HK-2 (cell line): ENCODE data around the gene SYT13.

Experiments used
- DNase-seq: peaks from one replicate; pipeline ENCODE4 v3.0.0-alpha.2; 2018; ENCODE audit not compliant: unreplicated experiment

The SYT13 gene

GRCh38 chr11:45285930-45286632 lies at the start of gene SYT13:
SYT13 (minus strand) TSS chr11:45286341; CDS start chr11:45286207, 134 bp downstream.
- peak; percentile 25 for DNase-seq

GRCh38 chr11:45335434-45335833 lies 49.3 kb upstream of the SYT13 start:
- DNase-seq = no peak

GRCh38 chr11:45334836-45335235 lies 48.7 kb upstream of the SYT13 start:
- no peak for DNase-seq

- no peak for DNase-seq
These were observed 48.3 kb upstream of the SYT13 start for GRCh38 chr11:45334410-45334809.

GRCh38 chr11:45333001-45333971 lies 47.1 kb upstream of the SYT13 start:
- no peak for DNase-seq

GRCh38 chr11:45332276-45332934 lies 46.3 kb upstream of the SYT13 start:
- DNase-seq = peak; percentile 21

- DNase-seq = no peak
These were observed 45.7 kb upstream of the SYT13 start for GRCh38 chr11:45331839-45332238.

GRCh38 chr11:45328726-45329125 lies 42.6 kb upstream of the SYT13 start:
- no peak for DNase-seq

GRCh38 chr11:45324459-45324858 lies 38.3 kb upstream of the SYT13 start:
- no peak for DNase-seq

- DNase-seq = no peak
These were observed 37.6 kb upstream of the SYT13 start for GRCh38 chr11:45323601-45324249.

GRCh38 chr11:45322891-45323600 lies 36.9 kb upstream of the SYT13 start:
- DNase-seq = no peak

- no peak for DNase-seq
These were observed 36.1 kb upstream of the SYT13 start for GRCh38 chr11:45322111-45322705.

GRCh38 chr11:45321669-45322068 lies 35.5 kb upstream of the SYT13 start:
- DNase-seq = no peak

- no peak for DNase-seq
These were observed 35.0 kb upstream of the SYT13 start for GRCh38 chr11:45321031-45321595.

GRCh38 chr11:45320371-45320770 lies 34.2 kb upstream of the SYT13 start:
- DNase-seq = no peak

GRCh38 chr11:45319077-45319476 lies 32.9 kb upstream of the SYT13 start:
- no peak for DNase-seq

- DNase-seq = no peak
These were observed 32.4 kb upstream of the SYT13 start for GRCh38 chr11:45318516-45318915.

- no peak for DNase-seq
These were observed 30.1 kb upstream of the SYT13 start for GRCh38 chr11:45316258-45316657.

- DNase-seq = no peak
These were observed 28.8 kb upstream of the SYT13 start for GRCh38 chr11:45314900-45315299.

GRCh38 chr11:45313171-45313865 lies 27.2 kb upstream of the SYT13 start:
- no peak for DNase-seq
